Uterus (tissue), 4 donors: ENCODE measurements around the gene ALKBH3. TPM values are rescaled to one million over a fixed set of nuclear protein-coding genes. Genes with fewer than 3 reads are reported as not detected.

Experiments
- DNase-seq, 2 donors: peaks; one replicate each; pipeline ENCODE4 v3.0.0-alpha.2; 2019 to 2020
- H3K27ac ChIP-seq, 2 donors: fragments of 200-600 bp; sonication (generic); 1 replicate in 1 of 2; 2 replicates in 1 of 2; pipeline ENCODE4 v1.5.1; 2016 to 2018
- H3K27me3 ChIP-seq, 2 donors: fragments of 200-600 bp; sonication (generic); one replicate each; pipeline ENCODE4 v1.5.1; 2018 to 2019; ENCODE audit warnings: control low read depth in 1 of 2
- H3K36me3 ChIP-seq, 2 donors: fragments of 200-600 bp; sonication (generic); one replicate each; pipeline ENCODE4 v1.5.1; 2019; ENCODE audit warnings: control low read depth in 1 of 2
- H3K4me1 ChIP-seq, 2 donors: fragments of 200-600 bp; sonication (generic); one replicate each; pipeline ENCODE4 v1.5.1; 2018 to 2019; ENCODE audit warnings: control low read depth in 1 of 2
- H3K4me3 ChIP-seq, 2 donors: fragments of 200-600 bp; sonication (generic); 1 replicate in 1 of 2; 2 replicates in 1 of 2; pipeline ENCODE4 v1.5.1; 2018 to 2019; ENCODE audit warnings: mild to moderate bottlenecking in 1 of 2
- H3K9me3 ChIP-seq, 2 donors: fragments of 200-600 bp; sonication (generic); one replicate each; pipeline ENCODE4 v1.5.1; 2019; ENCODE audit warnings: control low read depth in 1 of 2
- CTCF ChIP-seq, 4 experiments: fragments of 200-600 bp in 2 of 4; fragments of 450-650 bp in 2 of 4; sonication (generic) in 2 of 4; IDR thresholded peaks; one replicate each; pipeline ENCODE4 v1.5.1; 2016 to 2019; ENCODE audit warnings: antibody characterized with exemption in 4 of 4, mild to moderate bottlenecking in 2 of 4, moderate library complexity in 1 of 4
- POLR2A ChIP-seq, 2 donors: fragments of 450-650 bp; IDR thresholded peaks; one replicate each; pipeline ENCODE4 v1.6.1; 2016; ENCODE audit warnings: antibody characterized with exemption in 2 of 2, mild to moderate bottlenecking in 1 of 2, moderate library complexity in 1 of 2
- intact Hi-C: fragments of 100-400 bp; cut with DNase I; formaldehyde crosslinking; loops from one replicate; pipeline ENCODE4 v1.15.1; 2023; ENCODE audit warnings: low total_unique reads
- total RNA-seq, 4 donors: library from RNA; depleted of rRNA in 3 of 4; stranded (reverse); fragments of >200 nt in 3 of 4; gene quantifications; one replicate each; pipeline versions ENCODE4 v1.1.0 to v1.2.4, GENCODE V29; 2014 to 2023
- donor health status: DM: yes; HTN: yes; CAD: no.

Gene ALKBH3
- total RNA-seq, 4 donors from 2014 or later, result 39.6 to 75.3 (median 55.7) TPM

GRCh38 chr11:43969543-43969942 is 88.9 kb downstream of the ALKBH3 start:
- peak in 1 of 2 donors; percentile 15 for DNase-seq
- Histone ChIP-seq H3K36me3 (no peaks in the 10 kb centered on the region), H3K27me3 (no peaks in the 10 kb centered on the region), H3K9me3 (no peaks in the 10 kb centered on the region), H3K27ac (peak overlapping the region in 1 of 2 donors; percentile 30), H3K4me3 (no peak overlapping the region), H3K4me1 (no peaks in the 10 kb centered on the region)
- intact Hi-C loops, result no loop called here
- no peak for TF ChIP-seq CTCF (IDR thresholded peaks at IDR 0.05)
- TF ChIP-seq POLR2A (IDR thresholded peaks at IDR 0.05), result no peak

Other genes starting within 250 kb of the ALKBH3 start
- 100 to 1,000 TPM in 2 of 4 donors, 10 to 100 TPM in 2; 27.9 to 161 (median 99.8) TPM for gene HSD17B12, start 200.1 kb upstream of the ALKBH3 start, total RNA-seq
- 100 to 1,000 TPM in 3 of 4 donors, 10 to 100 TPM in 1; 38.2 to 331 (median 230) TPM for gene C11orf96, start 61.8 kb downstream of the ALKBH3 start, total RNA-seq
- gene ACCSL, start 167.2 kb downstream of the ALKBH3 start, total RNA-seq, result not detected
- 10 to 100 TPM; 13.1 to 49.4 (median 27.0) TPM for gene ACCS, start 185.4 kb downstream of the ALKBH3 start, total RNA-seq
- 100 to 1,000 TPM in 1 of 4 donors, 10 to 100 TPM in 3; 52.6 to 116 (median 81.3) TPM for gene EXT2, start 214.8 kb downstream of the ALKBH3 start, total RNA-seq